ENCODE results near the gene SUMO4. TPM values are rescaled to one million over a fixed set of nuclear protein-coding genes. Genes with fewer than 3 reads are reported as not detected.

The SUMO4 gene
- 1 to 10 TPM; 5.5 to 5.9 TPM for total RNA-seq

GRCh38 chr6:149400050-149400449, at the start of gene SUMO4:
Gene SUMO4 (plus strand): TSS chr6:149400262. CDS start chr6:149400392, 130 bp downstream.
- Mint-ChIP-seq H3K27me3 (ENCODE audit: low read depth) (no peaks in the 10 kb centered on the region), H3K36me3 (ENCODE audit: low read depth) (peaks cover 59% of the 10 kb centered on the region), H3K27ac (no peak within 1 kb of the TSS), H3K4me1 (ENCODE audit: low read depth) (peaks cover 30% of the 10 kb centered on the region), H3K9me3 (no peaks in the 10 kb centered on the region), H3K4me3 (no peak within 1 kb of the TSS)
- no peak for DNase-seq
- intact Hi-C loops (cut with micrococcal nuclease), result no loop called here
- CTCF ChIA-PET, result interaction anchor here (1.0 kb wide), 1 partner anchor 13 kb away, joined by 3 read pairs; no protein-coding TSS in a partner anchor

GRCh38 chr6:149354009-149354408, 46.1 kb upstream of the SUMO4 start:
- Mint-ChIP-seq H3K36me3 (ENCODE audit: low read depth) (peaks cover 22% of the 10 kb centered on the region), H3K27me3 (ENCODE audit: low read depth) (no peaks in the 10 kb centered on the region), H3K4me3 (no peak overlapping the region), H3K4me1 (ENCODE audit: low read depth) (peaks cover 74% of the 10 kb centered on the region), H3K27ac (no peak overlapping the region), H3K9me3 (no peaks in the 10 kb centered on the region)
- CTCF ChIA-PET, result no interaction called here
- DNase-seq, result no peak
- intact Hi-C loops (cut with micrococcal nuclease), result loop anchor here (1.0 kb wide), 1 partner anchor 10 kb away; no protein-coding TSS in a partner anchor

- H3K4me3 Mint-ChIP-seq, result no peak overlapping the region
These were observed 43.8 kb upstream of the SUMO4 start for GRCh38 chr6:149356081-149356750.

GRCh38 chr6:149357726-149358538, 42.1 kb upstream of the SUMO4 start:
- H3K27ac Mint-ChIP-seq, result peak overlapping the region; percentile 73
- H3K4me3 Mint-ChIP-seq, result no peak overlapping the region
- peaks cover 44% of the 10 kb centered on the region for H3K36me3 Mint-ChIP-seq (ENCODE audit: low read depth)
- intact Hi-C loops (cut with micrococcal nuclease), result loop anchor here (1.0 kb wide), 1 partner anchor 8 kb away; no protein-coding TSS in a partner anchor
- H3K9me3 Mint-ChIP-seq, result peaks cover 8% of the 10 kb centered on the region
- peaks cover 80% of the 10 kb centered on the region for H3K4me1 Mint-ChIP-seq (ENCODE audit: low read depth)
- H3K27me3 Mint-ChIP-seq (ENCODE audit: low read depth), result no peaks in the 10 kb centered on the region
- no peak for DNase-seq
- CTCF ChIA-PET, result interaction anchor here (1.0 kb wide), 1 partner anchor 156 kb away, joined by 3 read pairs; no protein-coding TSS in a partner anchor

More at GRCh38 chr6:149356081-149356750, 43.8 kb upstream of the SUMO4 start:
- H3K9me3 Mint-ChIP-seq, result peaks cover 1% of the 10 kb centered on the region
- DNase-seq, result no peak
- peaks cover 76% of the 10 kb centered on the region for H3K4me1 Mint-ChIP-seq (ENCODE audit: low read depth)
- intact Hi-C loops (cut with micrococcal nuclease), result no loop called here
- H3K27me3 Mint-ChIP-seq (ENCODE audit: low read depth), result no peaks in the 10 kb centered on the region
- CTCF ChIA-PET, result no interaction called here
- peaks cover 36% of the 10 kb centered on the region for H3K36me3 Mint-ChIP-seq (ENCODE audit: low read depth)
- H3K27ac Mint-ChIP-seq, result peak overlapping the region; percentile 30

DNA sequence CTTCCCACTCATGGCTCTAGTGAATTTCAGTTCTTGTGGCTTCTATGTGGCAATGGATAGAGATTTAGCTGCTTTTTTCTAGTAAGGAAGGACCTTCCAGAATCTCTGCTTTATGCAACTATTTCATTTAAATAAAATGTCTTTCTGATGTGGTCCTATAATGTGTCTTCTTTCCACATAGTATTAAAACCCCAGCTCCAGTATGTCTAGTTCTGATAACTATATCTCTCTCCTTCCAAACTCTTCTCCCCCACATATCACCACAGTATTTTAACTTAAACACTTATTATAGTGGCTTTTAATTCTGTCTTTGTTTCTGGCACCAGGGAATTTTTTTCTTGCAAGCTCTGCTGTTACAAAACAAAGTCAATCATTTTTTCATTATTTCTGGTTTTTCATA, 40.6 kb upstream of the SUMO4 start:
- Mint-ChIP-seq H3K4me3 (no peak overlapping the region), H3K27me3 (ENCODE audit: low read depth) (no peaks in the 10 kb centered on the region), H3K36me3 (ENCODE audit: low read depth) (peaks cover 45% of the 10 kb centered on the region), H3K27ac (peak overlapping the region; percentile 70), H3K4me1 (ENCODE audit: low read depth) (peaks cover 84% of the 10 kb centered on the region), H3K9me3 (peaks cover 8% of the 10 kb centered on the region)
- CTCF ChIA-PET, result interaction anchor here (1.1 to 2.6 kb wide), 4 partner anchors 13 to 65 kb away, joined by 4 to 7 read pairs (median 5); no protein-coding TSS in a partner anchor
- DNase-seq, result no peak
- intact Hi-C loops (cut with micrococcal nuclease), result no loop called here

- H3K27ac Mint-ChIP-seq, result peak overlapping the region; percentile 39
- intact Hi-C loops (cut with micrococcal nuclease), result no loop called here
- no peak overlapping the region for H3K4me3 Mint-ChIP-seq
- no peaks in the 10 kb centered on the region for H3K27me3 Mint-ChIP-seq (ENCODE audit: low read depth)
- peaks cover 8% of the 10 kb centered on the region for H3K9me3 Mint-ChIP-seq
- CTCF ChIA-PET, result interaction anchor here (0.6 to 2.6 kb wide), 3 partner anchors 11 to 15 kb away, joined by 3 to 7 read pairs (median 6); no protein-coding TSS in a partner anchor
- H3K4me1 Mint-ChIP-seq (ENCODE audit: low read depth), result peaks cover 82% of the 10 kb centered on the region
- peaks cover 45% of the 10 kb centered on the region for H3K36me3 Mint-ChIP-seq (ENCODE audit: low read depth)
- no peak for DNase-seq
These were observed 39.5 kb upstream of the SUMO4 start for GRCh38 chr6:149360536-149360935.

DNA sequence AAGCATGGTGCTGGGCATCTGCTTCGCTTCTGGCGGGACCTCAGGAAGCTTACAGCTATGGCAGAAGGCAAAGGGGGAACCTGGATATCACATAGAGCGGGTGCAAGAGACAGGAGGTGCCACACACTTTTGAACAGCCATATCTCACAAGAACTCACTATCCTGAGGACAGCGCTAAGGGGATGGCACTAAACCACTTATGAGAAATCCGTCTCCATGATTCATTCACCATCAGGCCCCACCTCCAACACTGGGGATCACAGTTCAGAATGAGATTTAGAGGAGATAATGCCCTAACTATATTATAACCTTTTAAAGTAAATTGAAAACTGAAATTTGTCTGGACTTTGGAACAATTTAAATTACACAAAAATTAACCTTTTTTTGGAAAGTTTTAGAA, 37.8 kb upstream of the SUMO4 start:
- Mint-ChIP-seq H3K4me1 (ENCODE audit: low read depth) (peaks cover 70% of the 10 kb centered on the region), H3K36me3 (ENCODE audit: low read depth) (peaks cover 42% of the 10 kb centered on the region), H3K4me3 (no peak overlapping the region), H3K9me3 (peaks cover 8% of the 10 kb centered on the region), H3K27ac (peak overlapping the region; percentile 65), H3K27me3 (ENCODE audit: low read depth) (no peaks in the 10 kb centered on the region)
- DNase-seq, result peak; percentile 40
- intact Hi-C loops (cut with micrococcal nuclease), result no loop called here
- CTCF ChIA-PET, result no interaction called here

- peaks cover 39% of the 10 kb centered on the region for H3K36me3 Mint-ChIP-seq (ENCODE audit: low read depth)
- intact Hi-C loops (cut with micrococcal nuclease), result no loop called here
- H3K4me1 Mint-ChIP-seq (ENCODE audit: low read depth), result peaks cover 61% of the 10 kb centered on the region
- H3K27me3 Mint-ChIP-seq (ENCODE audit: low read depth), result no peaks in the 10 kb centered on the region
- DNase-seq, result no peak
- no peak overlapping the region for H3K4me3 Mint-ChIP-seq
- H3K9me3 Mint-ChIP-seq, result peaks cover 8% of the 10 kb centered on the region
- CTCF ChIA-PET, result interaction anchor here (0.6 kb wide), 1 partner anchor 13 kb away, joined by 3 read pairs; no protein-coding TSS in a partner anchor
- peak overlapping the region; percentile 60 for H3K27ac Mint-ChIP-seq
These were observed 36.9 kb upstream of the SUMO4 start for GRCh38 chr6:149363154-149363553.

- peaks cover 8% of the 10 kb centered on the region for H3K9me3 Mint-ChIP-seq
- peak overlapping the region; percentile 62 for H3K27ac Mint-ChIP-seq
- H3K4me3 Mint-ChIP-seq, result no peak overlapping the region
- intact Hi-C loops (cut with micrococcal nuclease), result loop anchor here (2.0 kb wide), 2 partner anchors 16 to 28 kb away; no protein-coding TSS in a partner anchor
- CTCF ChIA-PET, result no interaction called here
- H3K36me3 Mint-ChIP-seq (ENCODE audit: low read depth), result peaks cover 29% of the 10 kb centered on the region
- DNase-seq, result no peak
- H3K27me3 Mint-ChIP-seq (ENCODE audit: low read depth), result no peaks in the 10 kb centered on the region
- peaks cover 47% of the 10 kb centered on the region for H3K4me1 Mint-ChIP-seq (ENCODE audit: low read depth)
These were observed 35.5 kb upstream of the SUMO4 start for GRCh38 chr6:149364557-149364956.

DNA sequence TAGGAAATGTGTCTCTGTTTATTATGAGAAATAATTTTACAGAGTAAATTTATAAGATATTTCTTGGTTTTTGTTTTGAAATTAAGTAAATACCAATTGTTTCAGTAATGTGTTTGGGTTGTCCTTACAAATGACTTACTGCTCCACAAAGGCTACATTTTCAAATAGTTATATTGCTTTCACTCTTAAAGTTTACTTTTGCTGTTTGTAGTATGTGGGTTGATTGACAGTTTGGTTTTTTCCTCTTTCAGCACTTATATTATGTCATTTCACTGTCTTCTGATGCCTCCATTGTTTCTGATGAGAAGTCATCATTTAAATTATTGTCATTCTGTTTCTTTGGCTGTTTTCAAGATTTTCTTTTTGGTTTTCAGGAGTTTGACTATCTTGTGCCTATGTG, 34.9 kb upstream of the SUMO4 start:
- Mint-ChIP-seq H3K4me3 (no peak overlapping the region), H3K27me3 (ENCODE audit: low read depth) (no peaks in the 10 kb centered on the region), H3K27ac (peak overlapping the region; percentile 79), H3K36me3 (ENCODE audit: low read depth) (peaks cover 28% of the 10 kb centered on the region), H3K9me3 (peaks cover 7% of the 10 kb centered on the region), H3K4me1 (ENCODE audit: low read depth) (peaks cover 49% of the 10 kb centered on the region)
- CTCF ChIA-PET, result interaction anchor here (1.0 kb wide), 1 partner anchor 156 kb away, joined by 3 read pairs; no protein-coding TSS in a partner anchor
- intact Hi-C loops (cut with micrococcal nuclease), result loop anchor here (2.0 kb wide), 2 partner anchors 16 to 28 kb away; no protein-coding TSS in a partner anchor
- no peak for DNase-seq

DNA sequence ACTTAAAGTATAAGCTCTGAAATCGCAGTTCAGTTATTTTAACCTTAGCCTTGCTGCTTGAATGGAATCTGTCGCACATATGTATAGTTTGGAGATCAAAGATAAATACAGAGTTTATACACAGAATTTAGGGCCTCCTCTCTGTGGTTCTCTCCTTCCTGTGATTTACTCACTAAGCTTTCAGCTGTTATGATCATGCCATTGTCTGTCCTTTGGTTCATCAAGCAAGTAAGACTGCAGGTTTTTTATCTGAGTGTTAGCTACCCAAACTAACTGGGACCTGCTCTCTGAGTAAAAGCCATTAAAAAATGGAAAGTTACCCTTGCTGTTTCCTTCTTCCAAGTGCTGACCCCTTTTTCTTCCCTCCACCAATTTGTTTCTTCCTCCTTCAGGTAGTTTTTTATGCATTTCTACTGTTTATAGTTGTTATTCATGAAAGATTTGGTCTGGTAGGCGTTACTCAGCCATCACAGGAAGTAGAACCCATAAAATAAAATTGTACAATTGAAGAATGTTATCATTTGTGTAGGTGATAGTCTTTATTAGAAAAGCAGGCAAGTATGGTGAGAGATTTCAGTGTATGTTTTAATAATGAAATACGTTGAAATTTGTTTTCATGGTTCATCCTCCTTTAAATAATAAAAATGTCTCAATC, 33.7 kb upstream of the SUMO4 start:
- Mint-ChIP-seq H3K4me3 (no peak overlapping the region), H3K27me3 (ENCODE audit: low read depth) (no peaks in the 10 kb centered on the region), H3K4me1 (ENCODE audit: low read depth) (peaks cover 49% of the 10 kb centered on the region), H3K9me3 (peaks cover 7% of the 10 kb centered on the region), H3K27ac (no peak overlapping the region), H3K36me3 (ENCODE audit: low read depth) (peaks cover 24% of the 10 kb centered on the region)
- intact Hi-C loops (cut with micrococcal nuclease), result loop anchor here (1.0 kb wide), 2 partner anchors 8 to 47 kb away; no protein-coding TSS in a partner anchor
- no peak for DNase-seq
- CTCF ChIA-PET, result interaction anchor here (1.0 kb wide), 1 partner anchor 154 kb away, joined by 3 read pairs; no protein-coding TSS in a partner anchor

DNA sequence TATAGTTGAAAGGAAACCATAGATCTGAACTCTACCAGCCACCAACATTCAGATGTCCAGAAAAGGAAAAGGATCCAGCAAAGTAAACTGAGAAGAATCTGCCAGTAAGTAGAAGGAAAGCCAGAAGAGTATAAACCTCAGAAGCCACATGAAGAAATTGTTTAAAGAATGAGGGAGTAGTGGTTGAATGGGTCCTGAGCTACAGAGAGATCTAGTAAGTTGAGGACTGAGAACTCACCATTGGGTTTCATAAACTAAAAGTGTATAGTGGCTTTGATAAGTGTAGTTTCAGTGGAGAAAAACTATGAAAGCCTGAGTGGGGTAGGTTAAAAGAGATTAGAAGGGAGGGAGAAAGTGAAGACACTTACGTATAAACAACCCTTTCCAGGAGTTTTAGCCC, 32.0 kb upstream of the SUMO4 start:
- CTCF ChIA-PET, result interaction anchor here (1.0 to 1.4 kb wide), 2 partner anchors 35 to 286 kb away, joined by 3 read pairs; no protein-coding TSS in a partner anchor
- peaks cover 18% of the 10 kb centered on the region for H3K36me3 Mint-ChIP-seq (ENCODE audit: low read depth)
- H3K27ac Mint-ChIP-seq, result no peak overlapping the region
- H3K4me1 Mint-ChIP-seq (ENCODE audit: low read depth), result peaks cover 44% of the 10 kb centered on the region
- DNase-seq, result no peak
- no peaks in the 10 kb centered on the region for H3K9me3 Mint-ChIP-seq
- H3K27me3 Mint-ChIP-seq (ENCODE audit: low read depth), result no peaks in the 10 kb centered on the region
- no peak overlapping the region for H3K4me3 Mint-ChIP-seq
- intact Hi-C loops (cut with micrococcal nuclease), result no loop called here
